ENCODE data around the gene GRIP1. TPM values are rescaled to one million over a fixed set of nuclear protein-coding genes. Genes with fewer than 3 reads are reported as not detected.

GRIP1 gene
- total and polyA plus RNA-seq, 2 of the 4 experiments (the other 2 are of a cell fraction), result under 0.01 to 0.07 TPM

- Histone ChIP-seq H2AFZ (replicated peaks; ENCODE audit: low read length, poor library complexity) (no peak overlapping the region), H2AK5ac (ENCODE audit: low read depth, low read length) (no peak overlapping the region), H3K18ac (ENCODE audit: low read depth, low read length) (no peak overlapping the region), H2BK20ac (ENCODE audit: low read depth, low read length) (no peak overlapping the region), H4K91ac (ENCODE audit: insufficient read depth, low read depth, low read length) (no peak overlapping the region), H3K79me1 (ENCODE audit: low read depth in 1 of 2, low read length in 2 of 2) (no peaks in the 10 kb centered on the region), H4K5ac (ENCODE audit: low read depth, low read length) (no peak overlapping the region), H4K20me1 (ENCODE audit: insufficient read depth, low read length) (no peaks in the 10 kb centered on the region), H2BK120ac (ENCODE audit: low read depth, low read length) (no peak overlapping the region), H3K4me2 (ENCODE audit: low read depth, low read length) (no peak overlapping the region), H3K4ac (ENCODE audit: low read depth, low read length) (no peak overlapping the region), H2AK9ac (replicated peaks; ENCODE audit: low read depth, low read length, poor library complexity) (no peak overlapping the region), H3K27me3 (ENCODE audit: control insufficient read depth, insufficient read depth, low read length) (no peaks in the 10 kb centered on the region), H3K4me3 (ENCODE audit: insufficient read depth, low read depth, low read length) (no peak overlapping the region), H3K9ac (ENCODE audit: low read depth, low read length) (no peak overlapping the region), H3K56ac (ENCODE audit: extremely low read depth, insufficient read depth, low read length) (no peak overlapping the region), H3K4me1 (ENCODE audit: control insufficient read depth, insufficient read depth, low read length) (no peaks in the 10 kb centered on the region), H3K9me1 (ENCODE audit: insufficient read depth, low read length) (no peaks in the 10 kb centered on the region), H2BK5ac (ENCODE audit: low read depth, low read length, poor library complexity, severe bottlenecking) (no peak overlapping the region), H4K8ac (ENCODE audit: low read depth in 2 of 2, low read length in 2 of 2) (no peak overlapping the region), H3K36me3 (ENCODE audit: control insufficient read depth, insufficient read depth, low read length) (no peaks in the 10 kb centered on the region), H3K9me3 (ENCODE audit: control insufficient read depth, insufficient read depth, low read length) (no peaks in the 10 kb centered on the region), H2BK15ac (ENCODE audit: low read depth, low read length) (no peak overlapping the region), H3K23ac (ENCODE audit: low read depth, low read length) (no peak overlapping the region), H3K27ac (ENCODE audit: insufficient read depth, low read length) (no peak overlapping the region), H3K14ac (replicated peaks; ENCODE audit: low read depth, low read length) (no peak overlapping the region)
- in situ Hi-C loops (cut with MboI; ENCODE audit: low sequenced_read_pairs), result no loop called here
- intact Hi-C loops (cut with micrococcal nuclease), result no loop called here
- TF ChIP-seq RFX5 (IDR thresholded peaks at IDR 0.05; ENCODE audit: low read depth, low read length), result no peak
- TF ChIP-seq MAFK (IDR thresholded peaks at IDR 0.05; ENCODE audit: low read depth, low read length), result no peak
- TF ChIP-seq MAZ (IDR thresholded peaks at IDR 0.05; ENCODE audit: borderline replicate concordance, low read depth, low read length), result no peak
- TF ChIP-seq BHLHE40 (IDR thresholded peaks at IDR 0.05; ENCODE audit: low read depth, low read length), result no peak
- TF ChIP-seq SMC3 (IDR thresholded peaks at IDR 0.05; ENCODE audit: low read depth, low read length), result no peak
- TF ChIP-seq RAD21 (IDR thresholded peaks at IDR 0.05; ENCODE audit: low read length), result no peak
- no peak for TF ChIP-seq FOS (IDR thresholded peaks at IDR 0.05; ENCODE audit: low read depth, low read length)
- no peak for TF ChIP-seq CHD1 (IDR thresholded peaks at IDR 0.05; ENCODE audit: low read depth, low read length)
- TF ChIP-seq, protein P1, sequence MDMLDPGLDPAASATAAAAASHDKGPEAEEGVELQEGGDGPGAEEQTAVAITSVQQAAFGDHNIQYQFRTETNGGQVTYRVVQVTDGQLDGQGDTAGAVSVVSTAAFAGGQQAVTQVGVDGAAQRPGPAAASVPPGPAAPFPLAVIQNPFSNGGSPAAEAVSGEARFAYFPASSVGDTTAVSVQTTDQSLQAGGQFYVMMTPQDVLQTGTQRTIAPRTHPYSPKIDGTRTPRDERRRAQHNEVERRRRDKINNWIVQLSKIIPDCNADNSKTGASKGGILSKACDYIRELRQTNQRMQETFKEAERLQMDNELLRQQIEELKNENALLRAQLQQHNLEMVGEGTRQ (IDR thresholded peaks at IDR 0.05; ENCODE audit: low read depth, low read length), result no peak
- no peak for TF ChIP-seq NFE2L2 (IDR thresholded peaks at IDR 0.05; ENCODE audit: low read depth, low read length)
- TF ChIP-seq RCOR1 (IDR thresholded peaks at IDR 0.05; ENCODE audit: insufficient replicate concordance, low read length), result no peak
- BruUV-seq (replicated peaks), result no TSS peak
- ATAC-seq (ENCODE audit: low read depth) (no peak), DNase-seq (no peak)
- CTCF ChIA-PET, result interaction anchor here (0.5 kb wide), 1 partner anchor 18 kb away, joined by 3 read pairs; no protein-coding TSS in a partner anchor
- POLR2A ChIA-PET (ENCODE audit: unreplicated experiment), result no interaction called here
- dilution Hi-C loops (cut with HindIII; ENCODE audit: low sequenced_read_pairs, unreplicated experiment), result no loop called here
Observed at GRCh38 chr12:66552716-66553115, 126.2 kb downstream of the GRIP1 start.
